BJ (cell line): ENCODE data around the gene NECTIN3. TPM values are rescaled to one million over a fixed set of nuclear protein-coding genes. Genes with fewer than 3 reads are reported as not detected.

Source experiments
- CTCF ChIA-PET: fragments of 350-600 bp; formaldehyde crosslinking; extraction: SDS; loops from one replicate; lab custom pipeline; 2021; ENCODE audit warnings: antibody characterized with exemption, inconsistent platforms; lab: Yijun Ruan, JAX
- POLR2A ChIA-PET: fragments of 300-600 bp; sonication (Branson Sonifier 250); formaldehyde crosslinking; extraction: SDS; loops from one replicate; lab custom pipeline; 2021; ENCODE audit warnings: antibody characterized with exemption; lab: Charles Lee
- DNase-seq: peaks from one replicate; pipeline ENCODE4 v3.0.0-alpha.2; 2011; ENCODE audit warnings: low read depth
- H3K27me3 ChIP-seq: 2 replicates; pipeline ENCODE4 v1.6.0; 2011; ENCODE audit warnings: low read length; ENCODE audit not compliant: control insufficient read depth, insufficient read depth
- H3K36me3 ChIP-seq: 2 replicates; pipeline ENCODE4 v1.5.1; 2011; ENCODE audit warnings: low read length; ENCODE audit not compliant: control insufficient read depth, insufficient read depth
- H3K4me3 ChIP-seq: 2 replicates; pipeline ENCODE4 v1.5.1; 2011; ENCODE audit warnings: low read depth, mild to moderate bottlenecking, control low read depth, low read length
- CTCF ChIP-seq: IDR thresholded peaks from 2 replicates; pipeline ENCODE4 v1.5.1; 2011; ENCODE audit warnings: low read depth, mild to moderate bottlenecking, control low read depth, inconsistent platforms, low read length, moderate library complexity; ENCODE audit not compliant: insufficient read depth
- polyA plus RNA-seq: library from polyadenylated mRNA; depleted of rRNA; stranded (reverse); fragments of >200 nt; gene quantifications from 2 replicates; pipeline ENCODE4 v1.2.3, GENCODE V29; 2011

Gene NECTIN3
- polyA plus RNA-seq, 1 experiment = 24.7 TPM

- no peak for DNase-seq
- no peaks in the 10 kb centered on the region for H3K27me3 ChIP-seq
- no peak overlapping the region for H3K4me3 ChIP-seq
- TF ChIP-seq CTCF = no peak
- POLR2A ChIA-PET = no interaction called here
- CTCF ChIA-PET = no interaction called here
- no peaks in the 10 kb centered on the region for H3K36me3 ChIP-seq
Measured at GRCh38 chr3:111035316-111035715, 36.3 kb upstream of the NECTIN3 start.

- no peak for TF ChIP-seq CTCF
- POLR2A ChIA-PET = no interaction called here
Measured at GRCh38 chr3:111035902-111036301, 35.7 kb upstream of the NECTIN3 start.

GRCh38 chr3:111040959-111041358, 30.7 kb upstream of the NECTIN3 start:
- POLR2A ChIA-PET = no interaction called here
- H3K36me3 ChIP-seq = no peaks in the 10 kb centered on the region
- no peak for DNase-seq
- CTCF ChIA-PET = no interaction called here
- H3K4me3 ChIP-seq = no peak overlapping the region
- no peaks in the 10 kb centered on the region for H3K27me3 ChIP-seq
- no peak for TF ChIP-seq CTCF

More at GRCh38 chr3:111035902-111036301, 35.7 kb upstream of the NECTIN3 start:
- DNase-seq = no peak
- CTCF ChIA-PET = interaction anchor here (0.5 kb wide), 1 partner anchor 1978 kb away, joined by 3 read pairs; no protein-coding TSS in a partner anchor
- Histone ChIP-seq H3K36me3 (no peaks in the 10 kb centered on the region), H3K4me3 (no peak overlapping the region), H3K27me3 (no peaks in the 10 kb centered on the region)

GRCh38 chr3:111045564-111045963, 26.1 kb upstream of the NECTIN3 start:
- Histone ChIP-seq H3K27me3 (no peaks in the 10 kb centered on the region), H3K4me3 (no peak overlapping the region), H3K36me3 (no peaks in the 10 kb centered on the region)
- CTCF ChIA-PET = no interaction called here
- no peak for DNase-seq
- POLR2A ChIA-PET = no interaction called here
- no peak for TF ChIP-seq CTCF

GRCh38 chr3:111047042-111047441, 24.6 kb upstream of the NECTIN3 start:
- no peak for DNase-seq
- POLR2A ChIA-PET = no interaction called here

More at GRCh38 chr3:111047042-111047441, 24.6 kb upstream of the NECTIN3 start:
- H3K4me3 ChIP-seq = no peak overlapping the region
- no peaks in the 10 kb centered on the region for H3K36me3 ChIP-seq
- TF ChIP-seq CTCF = no peak
- no peaks in the 10 kb centered on the region for H3K27me3 ChIP-seq
- CTCF ChIA-PET = no interaction called here
